ENCODE measurements around the gene DNAAF2.

The DNAAF2 gene

DNA sequence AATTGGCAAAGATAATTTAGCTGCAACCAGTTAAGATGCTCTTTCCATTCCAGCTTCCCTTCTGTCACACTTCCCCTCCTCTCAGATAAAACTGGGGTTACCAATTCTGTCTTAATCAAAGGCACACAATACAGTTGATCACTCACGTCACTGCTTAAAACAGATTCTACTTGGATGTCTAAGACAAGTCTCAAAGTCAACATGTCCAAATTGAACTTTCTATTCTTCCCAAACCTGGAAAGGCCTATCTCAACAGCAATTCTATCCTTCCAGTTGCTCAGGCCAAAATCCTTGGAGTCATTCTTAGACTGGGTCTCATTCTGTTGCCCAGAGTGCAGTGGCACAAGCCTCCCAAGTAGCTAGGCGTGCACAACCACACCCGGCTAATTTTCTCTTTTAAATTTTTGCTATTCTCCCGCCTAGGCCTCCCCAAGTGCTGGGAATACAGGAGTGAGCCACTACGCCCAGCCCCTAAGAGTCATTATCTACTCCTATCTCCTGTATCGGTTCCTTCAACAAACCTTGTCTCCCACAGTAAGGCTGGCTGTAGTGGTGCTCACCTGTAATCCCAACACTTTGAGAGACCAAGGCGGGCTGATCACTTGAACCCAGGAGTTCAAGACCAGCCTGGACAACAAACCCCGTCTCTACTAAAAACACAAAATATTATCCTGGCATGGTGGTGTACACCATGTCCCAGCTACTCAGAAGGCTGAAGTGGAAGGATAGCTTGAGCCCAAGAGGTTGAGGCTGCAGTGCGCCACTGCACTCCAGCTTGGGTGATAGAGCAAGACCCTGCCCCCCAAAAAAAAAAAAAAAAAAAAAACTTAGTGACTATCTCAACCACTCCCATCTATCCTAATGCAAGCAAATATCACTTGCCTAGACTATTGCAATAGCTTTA lies 53.6 kb downstream of the DNAAF2 start:
- H3K4me3 ChIP-seq, result no peak overlapping the region
- no peak for DNase-seq
- H3K4me1 ChIP-seq, result peaks cover 0 to 25% (median 16%) of the 10 kb centered on the region in 4 donors
- H3K27me3 ChIP-seq, result no peaks in the 10 kb centered on the region
- peaks cover 7 to 44% (median 33%) of the 10 kb centered on the region in 3 donors for H3K36me3 ChIP-seq
- no peak overlapping the region for H3K27ac ChIP-seq
- intact Hi-C loops (cut with DNase I; ENCODE audit: low total_unique reads), result no loop called here
- H3K9me3 ChIP-seq, result no peaks in the 10 kb centered on the region
- TF ChIP-seq, protein P1, sequence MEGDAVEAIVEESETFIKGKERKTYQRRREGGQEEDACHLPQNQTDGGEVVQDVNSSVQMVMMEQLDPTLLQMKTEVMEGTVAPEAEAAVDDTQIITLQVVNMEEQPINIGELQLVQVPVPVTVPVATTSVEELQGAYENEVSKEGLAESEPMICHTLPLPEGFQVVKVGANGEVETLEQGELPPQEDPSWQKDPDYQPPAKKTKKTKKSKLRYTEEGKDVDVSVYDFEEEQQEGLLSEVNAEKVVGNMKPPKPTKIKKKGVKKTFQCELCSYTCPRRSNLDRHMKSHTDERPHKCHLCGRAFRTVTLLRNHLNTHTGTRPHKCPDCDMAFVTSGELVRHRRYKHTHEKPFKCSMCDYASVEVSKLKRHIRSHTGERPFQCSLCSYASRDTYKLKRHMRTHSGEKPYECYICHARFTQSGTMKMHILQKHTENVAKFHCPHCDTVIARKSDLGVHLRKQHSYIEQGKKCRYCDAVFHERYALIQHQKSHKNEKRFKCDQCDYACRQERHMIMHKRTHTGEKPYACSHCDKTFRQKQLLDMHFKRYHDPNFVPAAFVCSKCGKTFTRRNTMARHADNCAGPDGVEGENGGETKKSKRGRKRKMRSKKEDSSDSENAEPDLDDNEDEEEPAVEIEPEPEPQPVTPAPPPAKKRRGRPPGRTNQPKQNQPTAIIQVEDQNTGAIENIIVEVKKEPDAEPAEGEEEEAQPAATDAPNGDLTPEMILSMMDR (IDR thresholded peaks at IDR 0.05), result no peak

DNA sequence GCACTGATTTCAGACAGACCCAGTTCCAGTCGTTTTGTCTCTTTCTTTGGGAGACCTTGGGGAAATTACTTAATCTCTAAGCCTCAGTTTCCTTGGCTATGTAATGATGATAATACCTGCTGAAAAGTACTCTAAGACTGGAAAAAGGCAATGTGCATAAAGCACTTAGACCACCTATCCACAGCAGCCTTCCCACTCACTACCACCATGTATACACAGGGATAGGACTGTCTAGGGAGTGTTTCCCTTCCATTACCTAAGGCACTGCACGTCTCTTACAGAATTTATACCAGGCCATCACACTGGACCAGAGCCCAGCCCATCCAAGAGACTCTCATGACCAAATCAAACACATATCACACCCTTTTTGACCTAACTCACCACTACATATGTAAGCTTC lies 55.2 kb downstream of the DNAAF2 start:
- Histone ChIP-seq H3K36me3 (peaks cover 7 to 52% (median 38%) of the 10 kb centered on the region in 3 donors), H3K27ac (no peak overlapping the region), H3K9me3 (no peaks in the 10 kb centered on the region), H3K4me1 (peaks cover 0 to 18% (median 12%) of the 10 kb centered on the region in 4 donors), H3K4me3 (no peak overlapping the region), H3K27me3 (no peaks in the 10 kb centered on the region)
- TF ChIP-seq, protein P1 (IDR thresholded peaks at IDR 0.05), result no peak
- no peak for DNase-seq
- intact Hi-C loops (cut with DNase I; ENCODE audit: low total_unique reads), result no loop called here

DNA sequence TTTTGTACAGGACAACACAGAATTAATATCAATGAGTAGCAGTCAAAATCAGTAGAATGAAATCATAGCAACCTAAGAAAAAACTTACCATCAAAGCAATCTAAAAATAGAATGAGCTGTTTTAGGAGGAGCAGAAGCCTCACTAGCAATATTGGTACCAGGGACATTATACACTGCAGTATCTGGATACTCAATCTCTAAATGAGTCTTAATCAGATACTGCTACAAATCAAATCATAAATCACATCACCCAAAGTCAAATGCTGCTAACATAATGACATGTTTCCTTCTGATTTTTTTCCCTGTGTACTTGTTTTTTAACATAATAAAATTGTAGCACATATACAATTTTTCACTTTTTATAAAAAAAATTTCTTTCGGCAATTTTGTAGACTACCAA lies 56.9 kb downstream of the DNAAF2 start:
- Histone ChIP-seq H3K36me3 (peaks cover 5 to 45% (median 40%) of the 10 kb centered on the region in 3 donors), H3K27me3 (no peaks in the 10 kb centered on the region), H3K9me3 (no peaks in the 10 kb centered on the region), H3K4me3 (no peak overlapping the region), H3K27ac (no peak overlapping the region), H3K4me1 (peaks cover 0 to 10% (median 1%) of the 10 kb centered on the region in 4 donors)
- TF ChIP-seq, protein P1 (IDR thresholded peaks at IDR 0.05), result no peak
- intact Hi-C loops (cut with DNase I; ENCODE audit: low total_unique reads), result no loop called here
- no peak for DNase-seq

Measured in tibial artery (tissue), 4 donors.